AG04449 (cell line): Measurements from ENCODE around the gene TMPRSS11F.
"Not testable (repeated sequence)": the region's sequence is repeated elsewhere in the genome, so short reads cannot be mapped to it uniquely, and the experiment has no call there.

Experiments used
- CTCF ChIA-PET: fragments of 350-600 bp; formaldehyde crosslinking; extraction: SDS; loops from one replicate; lab custom pipeline; 2021; ENCODE audit warnings: antibody characterized with exemption; lab: Yijun Ruan, JAX
- POLR2A ChIA-PET: fragments of 400-600, 350-600 bp; formaldehyde crosslinking; extraction: SDS; loops from one replicate; lab custom pipeline; 2020; ENCODE audit warnings: antibody characterized with exemption, inconsistent platforms; lab: Yijun Ruan, JAX
- DNase-seq: peaks from one replicate; pipeline ENCODE4 v3.0.0-alpha.2; 2010; ENCODE audit warnings: low read depth, low spot score
- H3K4me3 ChIP-seq: 2 replicates; pipeline ENCODE4 v1.5.1; 2011; ENCODE audit warnings: low read depth, mild to moderate bottlenecking, control low read depth, low read length
- TF ChIP-seq, protein P1 (sequence below): IDR thresholded peaks from one replicate; pipeline ENCODE4 v1.5.1; 2011; ENCODE audit warnings: mild to moderate bottlenecking, moderate library complexity, low read length, control low read depth, inconsistent platforms; ENCODE audit not compliant: insufficient read depth; ENCODE audit errors: missing control alignments

Gene TMPRSS11F

DNA sequence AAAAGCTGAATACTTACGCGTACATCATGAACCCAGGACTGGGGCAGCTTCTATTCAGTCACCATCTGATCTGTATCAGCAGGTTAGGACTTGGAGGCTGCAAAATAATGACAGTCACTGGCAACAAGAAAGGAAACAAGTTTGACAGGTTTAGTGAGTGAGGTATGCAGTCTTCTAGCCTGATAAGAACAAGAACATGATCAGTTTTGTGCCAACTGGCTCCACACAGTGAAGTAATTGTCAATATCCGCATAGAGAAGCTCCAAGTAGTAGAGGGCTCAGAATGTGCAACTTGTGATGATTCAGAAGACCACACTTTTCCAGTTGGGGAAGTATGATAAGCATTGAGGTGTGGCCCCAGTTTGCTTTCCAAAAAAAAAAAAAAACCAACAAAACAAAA lies at the start of gene TMPRSS11F:
TSS of gene TMPRSS11F (minus strand) at position 77 of the 400 bp plus-strand sequence. CDS start at position 28, 49 bp downstream.
- ChIA-PET POLR2A (no interaction called here), CTCF (no interaction called here)
- no peak within 1 kb of the TSS for H3K4me3 ChIP-seq
- no peak for DNase-seq
- TF ChIP-seq, protein P1, sequence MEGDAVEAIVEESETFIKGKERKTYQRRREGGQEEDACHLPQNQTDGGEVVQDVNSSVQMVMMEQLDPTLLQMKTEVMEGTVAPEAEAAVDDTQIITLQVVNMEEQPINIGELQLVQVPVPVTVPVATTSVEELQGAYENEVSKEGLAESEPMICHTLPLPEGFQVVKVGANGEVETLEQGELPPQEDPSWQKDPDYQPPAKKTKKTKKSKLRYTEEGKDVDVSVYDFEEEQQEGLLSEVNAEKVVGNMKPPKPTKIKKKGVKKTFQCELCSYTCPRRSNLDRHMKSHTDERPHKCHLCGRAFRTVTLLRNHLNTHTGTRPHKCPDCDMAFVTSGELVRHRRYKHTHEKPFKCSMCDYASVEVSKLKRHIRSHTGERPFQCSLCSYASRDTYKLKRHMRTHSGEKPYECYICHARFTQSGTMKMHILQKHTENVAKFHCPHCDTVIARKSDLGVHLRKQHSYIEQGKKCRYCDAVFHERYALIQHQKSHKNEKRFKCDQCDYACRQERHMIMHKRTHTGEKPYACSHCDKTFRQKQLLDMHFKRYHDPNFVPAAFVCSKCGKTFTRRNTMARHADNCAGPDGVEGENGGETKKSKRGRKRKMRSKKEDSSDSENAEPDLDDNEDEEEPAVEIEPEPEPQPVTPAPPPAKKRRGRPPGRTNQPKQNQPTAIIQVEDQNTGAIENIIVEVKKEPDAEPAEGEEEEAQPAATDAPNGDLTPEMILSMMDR: no peak

DNA sequence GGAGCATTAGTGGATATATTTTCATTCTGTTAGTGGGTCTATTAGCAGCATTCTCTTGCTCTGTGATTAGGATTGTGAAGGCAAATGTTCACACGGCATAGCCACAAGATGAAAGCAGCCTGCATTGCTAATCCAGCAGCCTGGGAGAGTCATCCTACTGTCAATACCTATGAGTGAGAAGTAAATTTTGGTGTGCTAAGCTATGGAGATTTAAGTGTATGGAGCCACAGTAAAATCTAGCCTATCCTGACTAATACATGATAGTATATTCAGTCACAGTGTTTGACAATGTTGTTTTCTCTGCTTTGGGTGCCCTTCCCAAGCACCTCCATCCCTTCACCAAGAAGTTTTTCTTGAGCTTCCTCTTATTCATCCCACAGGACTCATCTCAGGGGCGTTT lies 47.2 kb upstream of the TMPRSS11F start:
- POLR2A ChIA-PET: no interaction called here
- TF ChIP-seq, protein P1: no peak
- no peak overlapping the region for H3K4me3 ChIP-seq
- DNase-seq: no peak
- CTCF ChIA-PET: interaction anchor here (0.7 to 1.7 kb wide), 2 partner anchors 307 to 780 kb away, joined by 3 to 19 read pairs; no protein-coding TSS in a partner anchor

DNA sequence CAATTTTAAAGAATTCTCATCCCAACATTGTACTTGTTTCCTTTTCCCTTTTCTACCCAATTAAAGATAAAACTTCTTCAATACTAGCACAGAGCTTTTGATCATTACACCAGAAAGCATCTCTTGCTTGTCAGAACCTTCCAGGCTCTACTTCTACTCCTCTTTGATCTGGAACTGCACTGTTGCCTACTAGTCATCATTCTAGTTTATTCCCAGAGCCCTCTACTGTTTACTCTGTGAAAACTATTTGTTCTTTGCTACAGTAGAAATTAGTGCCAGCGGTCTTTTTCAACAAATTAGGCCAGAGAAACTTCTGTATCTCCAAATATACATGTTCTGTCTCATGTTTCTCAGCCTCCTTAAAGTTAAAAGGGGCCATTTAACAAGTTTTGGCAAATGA lies 46.8 kb upstream of the TMPRSS11F start:
- ChIA-PET POLR2A (no interaction called here), CTCF (interaction anchor here (0.7 to 2.0 kb wide), 12 partner anchors 9 to 779 kb away, joined by 3 to 19 read pairs (median 6); no protein-coding TSS in a partner anchor)
- DNase-seq: no peak
- TF ChIP-seq, protein P1: no peak
- no peak overlapping the region for H3K4me3 ChIP-seq

DNA sequence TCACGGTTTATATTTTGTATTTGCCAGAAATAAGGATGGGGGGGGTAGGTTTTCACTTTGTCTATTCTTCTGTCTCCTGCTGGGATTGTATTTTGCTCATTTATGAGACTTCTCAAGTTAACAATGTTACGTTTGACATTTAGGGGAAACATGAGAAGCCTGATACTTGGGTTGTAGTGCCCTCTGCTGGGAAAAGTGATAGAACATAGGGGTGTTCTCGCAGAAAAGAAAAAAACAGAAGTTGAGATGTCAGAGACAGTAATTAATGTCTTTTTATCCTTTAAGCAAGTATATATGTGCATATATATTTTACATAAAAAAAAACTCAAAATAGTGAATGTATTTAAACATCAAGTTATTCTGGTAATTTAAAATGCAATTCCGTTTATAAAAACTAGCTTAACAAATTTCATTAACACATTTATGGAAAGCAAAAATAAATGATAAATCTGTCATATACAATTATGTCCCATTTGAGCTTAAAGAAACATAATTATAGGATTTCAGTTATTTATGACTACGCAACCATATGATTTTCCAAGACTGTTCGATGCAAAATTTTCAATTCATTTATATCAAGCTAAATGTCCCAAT lies 46.0 kb upstream of the TMPRSS11F start:
- DNase-seq: peak; percentile 3
- ChIA-PET POLR2A (no interaction called here), CTCF (interaction anchor here (0.6 to 2.0 kb wide), 13 partner anchors 9 to 429 kb away, joined by 3 to 19 read pairs (median 6); partner anchors contain the start of gene TMPRSS11D)
- no peak overlapping the region for H3K4me3 ChIP-seq
- TF ChIP-seq, protein P1: peak; percentile 46

DNA sequence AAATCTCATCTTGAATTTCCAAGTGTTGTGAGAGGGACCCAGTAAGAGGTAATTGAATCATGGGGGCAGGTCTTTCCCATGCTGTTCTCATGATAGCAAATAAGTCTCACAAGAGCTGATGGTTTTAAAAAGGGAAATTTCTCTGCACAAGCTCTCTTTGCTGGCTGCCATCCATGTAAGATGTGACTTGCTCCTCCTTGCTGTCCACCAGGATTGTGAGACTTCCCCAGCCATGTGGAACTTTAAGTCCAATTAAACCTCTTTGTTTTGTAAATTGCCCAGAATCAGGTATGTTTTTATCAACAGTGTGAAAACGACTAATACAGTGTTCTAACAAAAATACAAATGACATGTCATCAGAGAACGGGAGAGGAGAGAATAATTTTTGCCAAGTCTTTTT lies 44.7 kb upstream of the TMPRSS11F start:
- DNase-seq, H3K4me3 ChIP-seq, POLR2A ChIA-PET: not testable (repeated sequence)
- CTCF ChIA-PET: interaction anchor here (0.7 to 2.5 kb wide), 7 partner anchors 9 to 428 kb away, joined by 3 to 12 read pairs (median 3); no protein-coding TSS in a partner anchor

DNA sequence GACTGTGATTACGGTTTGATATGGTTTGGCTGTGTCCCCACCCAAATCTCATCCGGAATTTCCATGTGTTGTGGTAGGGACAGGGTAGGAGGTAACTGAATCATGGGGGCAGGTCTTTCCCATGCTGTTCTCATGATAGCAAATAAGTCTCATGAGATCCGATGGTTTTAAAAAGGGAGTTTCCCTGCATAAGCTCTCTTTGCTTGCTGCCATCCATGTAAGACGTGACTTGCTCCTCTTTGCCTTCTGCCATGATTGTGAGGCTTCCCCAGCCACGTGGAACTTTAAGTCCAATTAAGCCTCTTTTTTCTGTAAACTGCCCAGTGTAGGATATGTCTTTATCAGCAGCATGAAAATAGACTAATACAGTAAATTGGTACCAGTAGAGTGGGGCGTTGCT lies 42.5 kb upstream of the TMPRSS11F start:
- POLR2A ChIA-PET, H3K4me3 ChIP-seq, DNase-seq, CTCF ChIA-PET: not testable (repeated sequence)

DNA sequence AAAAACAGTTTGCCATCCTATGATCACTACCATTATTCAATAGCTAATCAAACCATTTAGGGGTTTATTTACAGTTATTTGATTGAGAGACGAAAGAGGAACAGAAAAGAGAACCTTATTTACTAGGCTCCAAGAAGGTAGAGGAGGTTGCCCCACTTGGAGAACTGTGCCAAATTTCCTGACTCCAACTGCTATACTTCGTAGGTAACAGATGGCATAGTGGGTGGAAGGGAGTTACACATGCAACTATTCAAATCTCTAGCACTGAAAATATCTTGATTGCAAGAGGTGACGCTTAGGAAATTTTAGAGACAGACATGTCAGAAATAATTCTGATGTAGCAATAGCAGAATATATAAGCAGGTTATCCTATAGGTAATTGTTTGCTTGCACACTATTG lies 38.0 kb upstream of the TMPRSS11F start:
- TF ChIP-seq, protein P1: no peak
- ChIA-PET POLR2A (no interaction called here), CTCF (no interaction called here)
- no peak overlapping the region for H3K4me3 ChIP-seq
- DNase-seq: no peak
